B cell (primary cell): ENCODE results near the gene ID3.

ENCODE experiments used
- EZH2 ChIP-seq: IDR thresholded peaks from 2 replicates; pipeline ENCODE4 v1.6.1; 2012; ENCODE audit warnings: borderline replicate concordance, low read depth, mild to moderate bottlenecking, moderate library complexity, low read length; ENCODE audit not compliant: insufficient read depth, poor library complexity, severe bottlenecking
- TF ChIP-seq, protein P1 (sequence below): fragments of 200-600 bp; IDR thresholded peaks from one replicate; pipeline ENCODE4 v1.8.0; 2022; ENCODE audit warnings: antibody characterized with exemption, mild to moderate bottlenecking

DNA sequence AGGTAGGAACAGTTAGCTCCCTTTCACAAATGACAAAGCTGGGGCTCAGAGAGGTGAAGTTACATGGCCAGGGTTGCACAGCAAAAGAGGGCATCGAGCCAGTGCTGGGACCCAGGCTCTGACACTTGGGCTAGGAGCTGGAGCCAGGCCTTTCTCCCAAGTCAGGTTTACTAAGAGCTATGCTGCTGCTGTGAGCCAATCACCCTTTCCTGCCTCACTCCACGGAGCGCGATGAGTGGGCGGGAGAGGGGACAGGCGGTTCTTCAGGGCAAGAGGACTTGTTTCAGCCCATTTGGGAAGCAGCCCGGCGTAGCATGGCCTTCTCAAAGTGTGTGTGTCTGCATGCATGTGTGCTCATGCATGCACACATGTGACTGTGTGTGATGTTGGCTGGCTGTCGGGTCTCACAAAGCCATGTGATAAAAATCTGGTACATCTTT is 10.6 kb downstream of the ID3 start:
- TF ChIP-seq, protein P1, sequence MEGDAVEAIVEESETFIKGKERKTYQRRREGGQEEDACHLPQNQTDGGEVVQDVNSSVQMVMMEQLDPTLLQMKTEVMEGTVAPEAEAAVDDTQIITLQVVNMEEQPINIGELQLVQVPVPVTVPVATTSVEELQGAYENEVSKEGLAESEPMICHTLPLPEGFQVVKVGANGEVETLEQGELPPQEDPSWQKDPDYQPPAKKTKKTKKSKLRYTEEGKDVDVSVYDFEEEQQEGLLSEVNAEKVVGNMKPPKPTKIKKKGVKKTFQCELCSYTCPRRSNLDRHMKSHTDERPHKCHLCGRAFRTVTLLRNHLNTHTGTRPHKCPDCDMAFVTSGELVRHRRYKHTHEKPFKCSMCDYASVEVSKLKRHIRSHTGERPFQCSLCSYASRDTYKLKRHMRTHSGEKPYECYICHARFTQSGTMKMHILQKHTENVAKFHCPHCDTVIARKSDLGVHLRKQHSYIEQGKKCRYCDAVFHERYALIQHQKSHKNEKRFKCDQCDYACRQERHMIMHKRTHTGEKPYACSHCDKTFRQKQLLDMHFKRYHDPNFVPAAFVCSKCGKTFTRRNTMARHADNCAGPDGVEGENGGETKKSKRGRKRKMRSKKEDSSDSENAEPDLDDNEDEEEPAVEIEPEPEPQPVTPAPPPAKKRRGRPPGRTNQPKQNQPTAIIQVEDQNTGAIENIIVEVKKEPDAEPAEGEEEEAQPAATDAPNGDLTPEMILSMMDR: no peak
- no peak for TF ChIP-seq EZH2
